OCI-LY1 (cell line): ENCODE results near the gene TLL2.
A peak's percentile ranks its signal among the peaks of the same experiment; 100 is the strongest.

ENCODE experiments used
- H2AFZ ChIP-seq: fragments of 200-600 bp; sonication (generic), shearing (Covaris generic); 2 replicates; pipeline ENCODE4 v1.6.0; 2014; ENCODE audit warnings: antibody characterized with exemption, mild to moderate bottlenecking, low read length
- H3F3A ChIP-seq: fragments of 200-600 bp; sonication (generic), shearing (Covaris generic); 2 replicates; pipeline ENCODE4 v1.6.0; 2014; ENCODE audit warnings: mild to moderate bottlenecking, antibody characterized with exemption, low read length, moderate library complexity; ENCODE audit not compliant: insufficient read depth
- H3K27ac ChIP-seq: fragments of 200-600 bp; sonication (generic); 2 replicates; pipeline ENCODE4 v1.5.1; 2014; ENCODE audit warnings: low read length, mixed run types, mild to moderate bottlenecking, low read depth; ENCODE audit not compliant: poor library complexity, severe bottlenecking
- H3K27me3 ChIP-seq: fragments of 200-600 bp; sonication (generic); 2 replicates; pipeline ENCODE4 v1.6.0; 2014; ENCODE audit warnings: antibody characterized with exemption, mild to moderate bottlenecking, low read length, moderate library complexity; ENCODE audit not compliant: insufficient read depth
- H3K36me3 ChIP-seq: fragments of 200-600 bp; sonication (generic); 2 replicates; pipeline ENCODE4 v1.6.1; 2014; ENCODE audit warnings: mild to moderate bottlenecking, antibody characterized with exemption, low read length, moderate library complexity, mixed read lengths; ENCODE audit not compliant: insufficient read depth
- H3K4me1 ChIP-seq: fragments of 200-600 bp; sonication (generic); 2 replicates; pipeline ENCODE4 v1.5.1; 2014; ENCODE audit warnings: mild to moderate bottlenecking, low read length, moderate library complexity; ENCODE audit not compliant: insufficient read depth, severe bottlenecking
- H3K4me2 ChIP-seq: fragments of 200-600 bp; sonication (generic), shearing (Covaris generic); 2 replicates; pipeline ENCODE4 v1.6.1; 2014; ENCODE audit warnings: low read length
- H3K4me3 ChIP-seq: fragments of 200-600 bp; sonication (generic); 2 replicates; pipeline ENCODE4 v1.5.1; 2014; ENCODE audit warnings: low read length, low read depth, mild to moderate bottlenecking, mixed read lengths; ENCODE audit not compliant: poor library complexity, severe bottlenecking
- H3K79me2 ChIP-seq: fragments of 200-600 bp; shearing (Covaris generic); 2 replicates; pipeline ENCODE4 v1.6.1; 2016; ENCODE audit warnings: mixed run types, low read length, mixed read lengths; ENCODE audit not compliant: insufficient read depth
- H3K9ac ChIP-seq: fragments of 200-600 bp; sonication (generic), shearing (Covaris generic); 2 replicates; pipeline ENCODE4 v1.6.1; 2014; ENCODE audit warnings: mild to moderate bottlenecking, low read length, mixed read lengths
- H3K9me2 ChIP-seq: fragments of 200-600 bp; sonication (generic), shearing (Covaris generic); 2 replicates; pipeline ENCODE4 v1.6.1; 2014; ENCODE audit warnings: low read depth, mild to moderate bottlenecking, low read length, mixed read lengths
- H3K9me3 ChIP-seq: fragments of 200-600 bp; shearing (Covaris generic); 2 replicates; pipeline ENCODE4 v1.6.1; 2014; ENCODE audit warnings: low read length, mixed read lengths
- H4K20me1 ChIP-seq: fragments of 200-600 bp; sonication (generic), shearing (Covaris generic); 2 replicates; pipeline ENCODE4 v1.6.0; 2016; ENCODE audit warnings: mild to moderate bottlenecking, low read length; ENCODE audit not compliant: insufficient read depth
- CTCF ChIP-seq: fragments of 200-600 bp; sonication (generic), shearing (Covaris generic); IDR thresholded peaks from 2 replicates; pipeline ENCODE4 v1.5.1; 2017; ENCODE audit warnings: mild to moderate bottlenecking, antibody characterized with exemption, low read length, moderate library complexity, mixed read lengths
- EZH2 ChIP-seq: fragments of 200-600 bp; sonication (generic), shearing (Covaris generic); IDR thresholded peaks from 2 replicates; pipeline ENCODE4 v1.8.0; 2017; ENCODE audit warnings: borderline replicate concordance, mixed run types, mild to moderate bottlenecking, antibody characterized with exemption, low read length, moderate library complexity, mixed read lengths

TLL2 gene

GRCh38 chr10:96513698-96514561, at the start of gene TLL2:
Gene TLL2 (minus strand): TSS chr10:96513926. CDS start chr10:96513685, 241 bp downstream.
- Histone ChIP-seq H3K27ac (no peak within 1 kb of the TSS), H3F3A (no peaks in the 10 kb centered on the region), H3K4me3 (peak within 1 kb of the TSS; percentile 59), H3K27me3 (no peaks in the 10 kb centered on the region), H3K4me2 (peak within 1 kb of the TSS; percentile 90), H3K36me3 (no peaks in the 10 kb centered on the region; the same call in 1 of the 2 replicates), H3K4me1 (peaks cover 18% of the 10 kb centered on the region), H4K20me1 (no peaks in the 10 kb centered on the region), H3K9me2 (no peaks in the 10 kb centered on the region), H2AFZ (no peak within 1 kb of the TSS), H3K79me2 (no peaks in the 10 kb centered on the region), H3K9me3 (no peaks in the 10 kb centered on the region), H3K9ac (peak within 1 kb of the TSS; percentile 23; the same call in 1 of the 2 replicates)
- TF ChIP-seq EZH2 (no peak), CTCF (peak; percentile 38)

- Histone ChIP-seq H4K20me1 (no peaks in the 10 kb centered on the region), H3F3A (no peaks in the 10 kb centered on the region), H3K79me2 (0 out of 2 replicates have a peak, but pooled peaks cover 4% of the 10 kb centered on the region), H3K4me3 (no peak overlapping the region), H3K27ac (no peak overlapping the region), H3K4me2 (no peak overlapping the region), H3K36me3 (peaks cover 43% of the 10 kb centered on the region), H3K9ac (no peak overlapping the region), H2AFZ (no peak overlapping the region), H3K27me3 (no peaks in the 10 kb centered on the region), H3K4me1 (no peaks in the 10 kb centered on the region), H3K9me3 (no peaks in the 10 kb centered on the region), H3K9me2 (no peaks in the 10 kb centered on the region)
- TF ChIP-seq EZH2, result no peak
- TF ChIP-seq CTCF, result no peak
These were observed 47.5 kb upstream of the TLL2 start for GRCh38 chr10:96560966-96561887.

- no peak overlapping the region for H3K9ac ChIP-seq
- TF ChIP-seq CTCF (no peak), EZH2 (no peak)
These were observed 46.8 kb upstream of the TLL2 start for GRCh38 chr10:96560489-96560888.

More at GRCh38 chr10:96560489-96560888, 46.8 kb upstream of the TLL2 start:
- 0 out of 2 replicates have a peak, but pooled peaks cover 4% of the 10 kb centered on the region for H3K79me2 ChIP-seq
- H3K27ac ChIP-seq, result no peak overlapping the region
- no peaks in the 10 kb centered on the region for H4K20me1 ChIP-seq
- H3K9me2 ChIP-seq, result no peaks in the 10 kb centered on the region
- no peaks in the 10 kb centered on the region for H3K4me1 ChIP-seq
- H3F3A ChIP-seq, result no peaks in the 10 kb centered on the region
- H3K4me2 ChIP-seq, result no peak overlapping the region
- peaks cover 44% of the 10 kb centered on the region for H3K36me3 ChIP-seq
- no peaks in the 10 kb centered on the region for H3K9me3 ChIP-seq
- H2AFZ ChIP-seq, result no peak overlapping the region
- no peak overlapping the region for H3K4me3 ChIP-seq
- no peaks in the 10 kb centered on the region for H3K27me3 ChIP-seq
